Gastroesophageal sphincter (tissue), 4 donors: Measurements from ENCODE around the gene COL26A1. TPM values are rescaled to one million over a fixed set of nuclear protein-coding genes. Genes with fewer than 3 reads are reported as not detected.

Experiments
- ATAC-seq: fragments of 150-250 bp; one replicate; pipeline ENCODE4 v1.9.1; 2016; ENCODE audit warnings: mild to moderate bottlenecking, moderate library complexity
- H3K27ac ChIP-seq, 4 donors: fragments of 200-600 bp; sonication (generic) in 3 of 4; 1 replicate in 3 of 4; 2 replicates in 1 of 4; pipeline ENCODE4 v1.5.1; 2016 to 2019
- H3K27me3 ChIP-seq: fragments of 200-600 bp; sonication (generic); one replicate; pipeline ENCODE4 v1.5.1; 2019
- H3K36me3 ChIP-seq, 2 donors: fragments of 200-600 bp; sonication (generic); one replicate each; pipeline ENCODE4 v1.5.1; 2019; ENCODE audit warnings: control low read depth in 1 of 2
- H3K4me1 ChIP-seq, 3 donors: fragments of 200-600 bp; sonication (generic); 1 replicate in 2 of 3; 2 replicates in 1 of 3; pipeline ENCODE4 v1.5.1; 2016 to 2019; ENCODE audit warnings: control low read depth in 2 of 3
- H3K4me3 ChIP-seq, 2 donors: fragments of 200-600 bp; sonication (generic); one replicate each; pipeline ENCODE4 v1.5.1; 2019; ENCODE audit warnings: mild to moderate bottlenecking in 1 of 2, moderate library complexity in 1 of 2
- H3K9me3 ChIP-seq, 3 donors: fragments of 200-600 bp; sonication (generic); one replicate each; pipeline ENCODE4 v1.5.1; 2017 to 2019; ENCODE audit warnings: control low read depth in 2 of 3
- EP300 ChIP-seq: sonication (generic); formaldehyde crosslinking; IDR thresholded peaks from one replicate; pipeline ENCODE4 v1.6.1; 2017; ENCODE audit warnings: antibody characterized with exemption, mild to moderate bottlenecking
- POLR2A ChIP-seq, 2 donors: fragments of 450-650 bp; IDR thresholded peaks; one replicate each; pipeline ENCODE4 v1.6.1; 2017; ENCODE audit warnings: antibody characterized with exemption in 2 of 2, mild to moderate bottlenecking in 2 of 2, moderate library complexity in 1 of 2
- POLR2AphosphoS5 ChIP-seq: sonication (generic); formaldehyde crosslinking; IDR thresholded peaks from one replicate; pipeline ENCODE4 v1.6.1; 2017; ENCODE audit warnings: antibody characterized with exemption
- WGBS, 2 donors: methylation state at CpG; one replicate each; pipeline ENCODE4 v1.1.5; 2018; ENCODE audit warnings: low coverage in 1 of 2; 5-methylcytosine and 5-hydroxymethylcytosine counted together
- total RNA-seq, 4 donors: library from RNA; depleted of rRNA; stranded (reverse); fragments of >200 nt; gene quantifications; one replicate each; pipeline ENCODE4 v1.1.0, GENCODE V29; 2016
- TF ChIP-seq, protein P1 (sequence below), 4 experiments: fragments of 200-600 bp in 2 of 4; fragments of 450-650 bp in 2 of 4; sonication (generic) in 1 of 4; IDR thresholded peaks; one replicate each; pipeline ENCODE4 v1.5.1; 2017 to 2019; ENCODE audit warnings: antibody characterized with exemption in 4 of 4, mild to moderate bottlenecking in 2 of 4, moderate library complexity in 2 of 4

Gene COL26A1
- total RNA-seq, 4 donors from 2014 or later, result not detected

DNA sequence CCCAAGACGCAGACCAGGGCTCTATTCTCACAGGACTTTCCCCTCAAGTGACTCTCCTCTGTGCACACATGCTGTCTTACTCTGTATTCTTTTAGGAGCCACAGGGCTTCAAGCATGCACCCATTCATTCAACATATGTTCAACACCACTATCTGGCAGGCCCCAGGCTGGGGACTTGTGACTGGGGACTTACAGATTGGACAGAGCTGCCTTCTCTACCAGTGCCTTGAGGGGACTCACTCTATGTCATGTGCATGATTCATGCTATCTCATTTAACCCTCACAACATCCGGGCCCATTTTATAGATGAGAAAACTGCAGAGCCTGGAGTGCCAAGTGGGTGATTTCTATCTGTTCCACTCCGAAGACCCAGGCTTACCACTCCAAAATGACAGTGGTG, 232.1 kb downstream of the COL26A1 start:
- TF ChIP-seq EP300, result no peak
- Histone ChIP-seq H3K4me1 (no peaks in the 10 kb centered on the region), H3K36me3 (no peaks in the 10 kb centered on the region), H3K27ac (no peak overlapping the region), H3K4me3 (no peak overlapping the region), H3K27me3 (no peaks in the 10 kb centered on the region), H3K9me3 (peaks cover 0 to 4% (median 0%) of the 10 kb centered on the region in 3 donors)
- no peak for ATAC-seq
- 88 to 93% methylated on average over 3 of the region's 3 CpGs for WGBS, 2 donors

DNA sequence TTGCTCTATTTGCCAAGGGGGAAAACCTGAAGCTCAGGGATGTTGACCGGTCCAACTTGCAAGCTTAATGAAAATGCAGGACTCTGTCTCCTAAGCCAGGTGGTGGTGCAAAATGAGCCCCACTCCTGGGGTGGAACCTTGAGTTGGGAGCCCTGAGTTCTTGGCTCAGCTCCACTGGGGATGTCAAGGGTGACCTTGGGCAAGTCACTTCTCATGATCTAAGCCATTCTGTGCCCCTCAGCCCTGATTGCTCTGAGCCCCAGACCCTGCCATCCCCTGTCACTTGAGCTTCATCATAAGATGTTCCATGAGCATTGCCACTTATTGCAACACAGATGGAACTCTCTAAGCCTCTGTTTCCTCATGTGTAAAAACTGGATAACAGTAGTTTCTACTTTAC, 232.6 kb downstream of the COL26A1 start:
- no peak for ATAC-seq
- H3K4me1 ChIP-seq, result no peaks in the 10 kb centered on the region
- H3K9me3 ChIP-seq, result peaks cover 0 to 4% (median 0%) of the 10 kb centered on the region in 3 donors
- WGBS, 2 donors, result 71% methylated on average over 1 of the region's 1 CpG; no CpG with 5 or more reads in 1 of the 2 donors
- H3K4me3 ChIP-seq, result no peak overlapping the region
- no peak overlapping the region for H3K27ac ChIP-seq
- H3K36me3 ChIP-seq, result no peaks in the 10 kb centered on the region
- no peak for TF ChIP-seq POLR2AphosphoS5
- no peak for TF ChIP-seq POLR2A (IDR thresholded peaks at IDR 0.05)
- TF ChIP-seq EP300, result no peak
- TF ChIP-seq, protein P1, sequence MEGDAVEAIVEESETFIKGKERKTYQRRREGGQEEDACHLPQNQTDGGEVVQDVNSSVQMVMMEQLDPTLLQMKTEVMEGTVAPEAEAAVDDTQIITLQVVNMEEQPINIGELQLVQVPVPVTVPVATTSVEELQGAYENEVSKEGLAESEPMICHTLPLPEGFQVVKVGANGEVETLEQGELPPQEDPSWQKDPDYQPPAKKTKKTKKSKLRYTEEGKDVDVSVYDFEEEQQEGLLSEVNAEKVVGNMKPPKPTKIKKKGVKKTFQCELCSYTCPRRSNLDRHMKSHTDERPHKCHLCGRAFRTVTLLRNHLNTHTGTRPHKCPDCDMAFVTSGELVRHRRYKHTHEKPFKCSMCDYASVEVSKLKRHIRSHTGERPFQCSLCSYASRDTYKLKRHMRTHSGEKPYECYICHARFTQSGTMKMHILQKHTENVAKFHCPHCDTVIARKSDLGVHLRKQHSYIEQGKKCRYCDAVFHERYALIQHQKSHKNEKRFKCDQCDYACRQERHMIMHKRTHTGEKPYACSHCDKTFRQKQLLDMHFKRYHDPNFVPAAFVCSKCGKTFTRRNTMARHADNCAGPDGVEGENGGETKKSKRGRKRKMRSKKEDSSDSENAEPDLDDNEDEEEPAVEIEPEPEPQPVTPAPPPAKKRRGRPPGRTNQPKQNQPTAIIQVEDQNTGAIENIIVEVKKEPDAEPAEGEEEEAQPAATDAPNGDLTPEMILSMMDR (IDR thresholded peaks at IDR 0.05), result no peak
- H3K27me3 ChIP-seq, result no peaks in the 10 kb centered on the region

DNA sequence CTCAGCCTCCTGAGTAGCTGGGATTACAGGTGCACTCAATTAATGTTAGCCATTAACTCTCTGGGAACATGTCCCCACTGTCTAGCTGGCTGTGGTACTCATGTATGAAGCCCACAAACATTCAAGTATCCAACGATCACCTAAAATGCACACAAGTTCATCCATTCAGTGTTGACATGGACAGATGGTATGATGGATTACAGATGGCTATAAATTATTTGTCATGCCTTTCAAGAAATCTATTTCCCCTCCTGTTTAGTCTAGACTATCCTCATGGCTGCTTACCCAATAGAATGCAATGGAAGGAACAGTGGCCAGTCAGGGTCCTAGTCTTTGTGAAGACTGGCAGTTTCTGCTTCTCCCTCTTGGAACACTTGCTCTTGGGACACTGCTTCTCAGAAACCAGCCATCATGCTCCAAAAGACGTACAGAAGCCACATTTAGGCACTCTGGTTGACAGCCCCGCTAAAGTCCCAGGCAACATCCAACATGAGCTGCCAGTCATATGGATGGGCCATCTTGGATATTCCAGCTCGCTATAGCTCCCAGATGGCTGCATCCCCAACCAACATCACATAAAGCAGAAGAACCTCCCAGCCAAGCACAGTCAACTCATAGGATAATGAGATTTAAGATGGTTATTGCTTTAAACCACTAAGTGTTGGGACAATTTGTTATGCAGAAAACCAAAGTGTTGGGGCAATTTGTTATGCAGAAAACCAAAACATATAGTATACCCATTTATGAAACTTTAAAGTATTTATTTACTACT, 233.3 kb downstream of the COL26A1 start:
- Histone ChIP-seq H3K4me1 (no peaks in the 10 kb centered on the region), H3K9me3 (peaks cover 0 to 4% (median 0%) of the 10 kb centered on the region in 3 donors), H3K36me3 (no peaks in the 10 kb centered on the region), H3K27me3 (no peaks in the 10 kb centered on the region), H3K4me3 (no peak overlapping the region), H3K27ac (no peak overlapping the region)
- 79 to 94% methylated on average over 2 to 4 of the region's 4 CpGs for WGBS, 2 donors
- TF ChIP-seq EP300, result no peak
- TF ChIP-seq, protein P1 (IDR thresholded peaks at IDR 0.05), result no peak
- no peak for ATAC-seq

DNA sequence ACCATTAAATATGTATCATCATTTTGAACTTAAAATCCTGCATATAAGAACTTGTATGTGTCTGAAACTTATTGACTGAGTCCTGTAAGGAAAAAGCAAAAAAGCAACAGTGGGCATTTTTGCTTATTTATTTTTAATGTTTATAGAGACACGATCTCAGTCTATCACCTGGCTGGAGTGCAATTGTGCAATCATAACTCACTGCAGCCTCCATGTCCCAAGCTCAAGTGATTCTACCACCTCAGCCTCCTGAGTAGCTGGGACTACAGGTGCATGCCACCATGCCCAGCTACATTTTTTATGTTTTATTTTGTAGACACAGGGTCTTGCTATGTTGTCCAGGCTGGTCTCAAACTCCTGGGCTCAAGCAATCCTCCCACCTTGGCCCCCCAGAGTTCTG, 234.2 kb downstream of the COL26A1 start:
- no peaks in the 10 kb centered on the region for H3K4me1 ChIP-seq
- WGBS, 2 donors, result 43 to 54% methylated on average over 1 of the region's 1 CpG

DNA sequence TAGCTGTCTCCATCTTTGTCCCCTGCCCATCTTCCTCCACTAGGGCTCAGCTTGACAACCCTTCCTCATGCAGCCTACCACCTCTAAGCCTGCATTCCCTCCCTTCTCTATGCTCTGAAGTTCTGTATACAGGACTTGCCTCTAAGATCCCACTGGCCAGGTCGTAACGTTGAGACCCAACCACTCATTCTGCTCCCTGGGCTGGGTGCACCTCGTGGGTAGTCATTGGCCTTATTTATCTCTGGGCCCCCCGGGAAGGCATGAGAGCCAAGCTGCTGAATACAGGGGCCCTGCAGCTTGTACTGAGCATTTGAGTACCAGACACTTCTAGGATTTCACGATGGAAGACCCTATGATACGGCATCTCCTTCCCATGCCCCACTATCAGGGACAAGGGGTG, 235.3 kb downstream of the COL26A1 start:
- Histone ChIP-seq H3K36me3 (no peaks in the 10 kb centered on the region), H3K27me3 (no peaks in the 10 kb centered on the region), H3K9me3 (peaks cover 0 to 4% (median 0%) of the 10 kb centered on the region in 3 donors), H3K4me1 (peaks cover 0 to 10% (median 0%) of the 10 kb centered on the region in 3 donors), H3K27ac (no peak overlapping the region), H3K4me3 (no peak overlapping the region)
- 80% methylated on average over 3 of the region's 6 CpGs; no CpG with 5 or more reads in 1 of the 2 donors for WGBS, 2 donors
- ATAC-seq, result no peak
- no peak for TF ChIP-seq POLR2AphosphoS5
- TF ChIP-seq, protein P1 (IDR thresholded peaks at IDR 0.05), result no peak
- no peak for TF ChIP-seq POLR2A (IDR thresholded peaks at IDR 0.05)
- no peak for TF ChIP-seq EP300

More for the DNA sequence above, 234.2 kb downstream of the COL26A1 start:
- Histone ChIP-seq H3K36me3 (no peaks in the 10 kb centered on the region), H3K9me3 (peaks cover 0 to 4% (median 0%) of the 10 kb centered on the region in 3 donors), H3K4me3 (no peak overlapping the region), H3K27ac (no peak overlapping the region), H3K27me3 (no peaks in the 10 kb centered on the region)
- TF ChIP-seq, protein P1 (IDR thresholded peaks at IDR 0.05), result no peak
- TF ChIP-seq POLR2A (IDR thresholded peaks at IDR 0.05), result no peak
- no peak for TF ChIP-seq EP300
- TF ChIP-seq POLR2AphosphoS5, result no peak
- ATAC-seq, result no peak
